ENCODE measurements around the gene SLC27A3.
A peak's percentile ranks its signal among the peaks of the same experiment; 100 is the strongest.
"Not testable (repeated sequence)": the region's sequence is repeated elsewhere in the genome, so short reads cannot be mapped to it uniquely, and the experiment has no call there.

SLC27A3 gene

GRCh38 chr1:153763365-153764225 is 11.6 kb upstream of the SLC27A3 start:
- peak; percentile 74 for DNase-seq (ENCODE audit: low spot score)

- no peak for DNase-seq (ENCODE audit: low spot score)
These were observed 10.9 kb upstream of the SLC27A3 start for GRCh38 chr1:153764310-153764709.

- DNase-seq (ENCODE audit: low spot score) = not testable (repeated sequence)
These were observed 8.5 kb upstream of the SLC27A3 start for GRCh38 chr1:153766663-153767062.

GRCh38 chr1:153767519-153767918 is 7.7 kb upstream of the SLC27A3 start:
- no peak for DNase-seq (ENCODE audit: low spot score)

GRCh38 chr1:153768316-153769181 is 6.7 kb upstream of the SLC27A3 start:
- no peak for DNase-seq (ENCODE audit: low spot score)

- DNase-seq (ENCODE audit: low spot score) = no peak
These were observed 6.0 kb upstream of the SLC27A3 start for GRCh38 chr1:153769221-153769620.

- DNase-seq (ENCODE audit: low spot score) = no peak
These were observed 4.4 kb upstream of the SLC27A3 start for GRCh38 chr1:153770797-153771196.

GRCh38 chr1:153771261-153771660 is 3.9 kb upstream of the SLC27A3 start:
- DNase-seq (ENCODE audit: low spot score) = no peak

- DNase-seq (ENCODE audit: low spot score) = no peak
These were observed 3.2 kb upstream of the SLC27A3 start for GRCh38 chr1:153771841-153772593.

GRCh38 chr1:153773096-153773921 is 1.9 kb upstream of the SLC27A3 start:
- DNase-seq (ENCODE audit: low spot score) = no peak

- no peak for DNase-seq (ENCODE audit: low spot score)
These were observed 1.1 kb upstream of the SLC27A3 start for GRCh38 chr1:153774026-153774595.

- no peak for DNase-seq (ENCODE audit: low spot score)
These were observed 486 bp downstream of the SLC27A3 start for GRCh38 chr1:153775458-153776327.

- DNase-seq (ENCODE audit: low spot score) = no peak
These were observed 1.1 kb downstream of the SLC27A3 start for GRCh38 chr1:153776352-153776751.

GRCh38 chr1:153776845-153777370 is 1.7 kb downstream of the SLC27A3 start:
- DNase-seq (ENCODE audit: low spot score) = no peak

GRCh38 chr1:153777648-153778047 is 2.4 kb downstream of the SLC27A3 start:
- no peak for DNase-seq (ENCODE audit: low spot score)

- no peak for DNase-seq (ENCODE audit: low spot score)
These were observed 3.0 kb downstream of the SLC27A3 start for GRCh38 chr1:153778051-153778823.

GRCh38 chr1:153778824-153779519 is 3.8 kb downstream of the SLC27A3 start:
- no peak for DNase-seq (ENCODE audit: low spot score)

Measured in globus pallidus (tissue), 1 donor.